HG03521 (cell line): ENCODE results near the gene ADCY2.
"Not testable (repeated sequence)": the region's sequence is repeated elsewhere in the genome, so short reads cannot be mapped to it uniquely, and the experiment has no call there.

Experiments
- ATAC-seq: cut with Tn5 transposase; IDR thresholded peaks from one replicate; pipeline ENCODE4 v1.9.1; 2021; ENCODE audit warnings: mild to moderate bottlenecking, moderate library complexity; ENCODE audit not compliant: unreplicated experiment

The ADCY2 gene

DNA sequence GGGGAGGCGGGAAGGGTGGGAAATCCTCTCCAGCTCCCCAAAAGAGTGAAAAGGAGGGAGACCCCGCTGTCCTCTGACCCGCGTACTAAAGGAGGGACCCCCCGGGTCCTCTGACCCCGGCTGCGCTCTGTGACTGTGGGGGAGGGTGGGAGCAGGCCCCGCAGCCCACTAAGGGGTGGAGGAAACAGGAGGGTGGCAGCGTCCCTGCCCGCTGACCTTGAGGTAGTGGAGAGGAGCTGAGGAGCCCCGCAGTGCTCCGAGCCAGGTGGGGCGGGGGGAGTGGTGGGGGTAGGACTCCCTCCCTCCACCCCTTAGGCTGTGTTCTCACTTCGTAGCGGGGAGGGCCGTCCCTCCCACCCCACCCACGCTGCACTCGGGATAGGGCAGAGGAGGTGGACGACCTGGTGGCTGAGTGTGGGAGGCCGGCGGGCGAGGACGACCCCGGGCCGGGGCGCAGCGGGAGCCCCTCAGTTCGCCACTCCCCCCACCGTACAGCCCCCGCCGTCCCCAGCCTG, 449 bp upstream of the ADCY2 start:
- ATAC-seq: no peak

DNA sequence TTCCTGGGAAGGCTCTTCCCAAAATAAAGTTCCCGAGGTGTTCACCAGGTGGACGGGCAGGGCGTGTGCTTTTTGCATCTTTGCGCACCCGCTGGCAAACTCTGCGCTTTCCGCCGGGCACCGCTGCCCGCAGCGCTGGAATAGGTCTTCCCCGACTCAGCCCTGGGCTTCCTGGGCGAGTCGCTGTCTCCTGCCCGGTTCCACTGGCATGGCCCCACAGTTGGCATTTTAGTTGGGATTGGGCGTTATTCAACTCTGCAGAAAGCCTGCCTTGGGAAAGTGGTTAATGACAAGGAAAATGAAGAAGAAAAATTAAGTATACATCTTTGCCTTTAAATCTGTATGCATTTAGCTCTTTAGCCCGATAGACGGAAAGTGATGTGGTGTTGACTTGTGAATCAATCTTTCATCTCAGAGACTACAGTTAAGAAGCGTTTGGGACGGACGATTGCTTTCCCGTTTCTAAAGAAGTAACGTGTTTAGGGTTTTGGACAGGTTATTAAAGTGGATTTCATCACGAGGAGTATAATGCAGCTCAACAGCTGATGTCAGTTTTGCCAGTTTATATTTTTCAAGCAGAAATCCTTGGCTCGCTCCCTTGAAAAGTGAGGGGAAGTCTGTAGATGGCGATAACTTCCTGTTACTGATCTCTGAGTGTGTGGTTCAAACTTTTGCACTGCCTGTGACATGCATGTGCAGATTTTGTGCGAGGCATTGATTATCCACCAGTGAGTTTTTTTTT, 946 bp downstream of the ADCY2 start:
- no peak for ATAC-seq

DNA sequence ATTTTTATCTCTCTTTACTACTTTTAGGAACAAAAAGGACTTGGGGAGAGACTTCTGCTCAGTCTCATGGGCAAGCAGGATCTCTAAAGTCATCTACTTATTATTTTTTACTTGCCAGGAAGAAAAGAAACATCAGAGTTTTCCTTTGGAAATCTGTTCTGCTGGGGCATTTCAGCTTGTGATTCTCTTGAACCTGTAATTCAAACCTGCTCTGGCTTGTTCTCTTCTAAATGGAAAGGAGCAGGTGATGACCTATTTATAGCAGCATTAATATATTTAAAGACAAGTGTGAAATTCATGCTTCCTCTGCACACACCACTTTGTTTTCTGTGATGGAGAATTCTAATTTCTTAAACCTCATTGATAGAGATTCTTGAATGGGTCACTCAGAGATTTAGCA, 2.0 kb downstream of the ADCY2 start:
- no peak for ATAC-seq

GRCh38 chr5:7398596-7399280, 2.8 kb downstream of the ADCY2 start:
- no peak for ATAC-seq

- no peak for ATAC-seq
Observed at GRCh38 chr5:7405277-7405676, 9.3 kb downstream of the ADCY2 start.

DNA sequence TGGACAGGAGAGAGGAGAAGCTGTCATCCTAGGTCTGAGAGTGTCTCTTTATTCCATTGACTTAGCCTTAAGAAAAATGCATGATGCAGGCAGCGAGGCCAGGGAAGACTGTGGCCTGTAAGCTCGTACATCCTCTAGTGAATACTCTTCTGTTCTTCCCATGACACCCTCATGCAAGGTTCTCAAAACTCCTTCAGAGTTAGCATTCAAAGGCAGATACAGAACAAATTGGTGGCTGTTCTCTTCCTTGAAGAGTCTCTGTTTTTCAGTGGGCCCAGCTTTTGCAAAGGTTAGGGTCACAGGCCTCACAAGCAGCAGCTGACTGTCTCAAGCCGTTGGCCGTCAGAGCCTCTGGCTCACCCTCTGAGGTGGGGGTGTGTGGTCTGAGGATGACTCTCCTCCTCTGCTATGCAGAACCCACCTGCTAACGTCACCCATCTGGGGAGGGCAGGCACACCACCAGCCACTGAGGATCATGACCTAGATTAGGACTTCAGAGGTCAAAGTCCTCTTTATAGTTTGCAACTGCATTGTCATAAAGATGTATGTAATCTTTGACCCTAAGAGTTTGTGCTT, 15.1 kb downstream of the ADCY2 start:
- ATAC-seq: no peak

DNA sequence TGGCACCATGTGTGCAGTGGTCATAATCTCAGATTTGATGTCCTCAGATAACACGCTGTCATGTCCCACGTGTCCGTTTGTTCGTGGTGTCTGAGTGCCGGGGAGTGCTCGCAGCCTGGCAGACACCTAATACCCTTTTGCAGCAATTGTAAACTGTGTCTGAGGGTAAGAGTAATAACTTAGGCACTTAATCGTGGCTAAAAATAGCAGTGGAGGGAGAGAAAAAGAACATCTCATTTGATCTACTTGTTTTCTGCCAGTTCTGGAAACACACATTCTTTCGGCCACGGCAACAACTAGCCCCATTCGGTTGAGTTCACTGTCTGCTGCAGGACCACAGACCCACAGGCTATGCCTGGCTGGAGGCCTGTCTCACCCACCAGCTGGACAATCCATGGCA, 16.5 kb downstream of the ADCY2 start:
- ATAC-seq: no peak

- ATAC-seq: no peak
Observed at GRCh38 chr5:7415123-7415522, 19.2 kb downstream of the ADCY2 start.

GRCh38 chr5:7415587-7416535, 19.9 kb downstream of the ADCY2 start:
- no peak for ATAC-seq

DNA sequence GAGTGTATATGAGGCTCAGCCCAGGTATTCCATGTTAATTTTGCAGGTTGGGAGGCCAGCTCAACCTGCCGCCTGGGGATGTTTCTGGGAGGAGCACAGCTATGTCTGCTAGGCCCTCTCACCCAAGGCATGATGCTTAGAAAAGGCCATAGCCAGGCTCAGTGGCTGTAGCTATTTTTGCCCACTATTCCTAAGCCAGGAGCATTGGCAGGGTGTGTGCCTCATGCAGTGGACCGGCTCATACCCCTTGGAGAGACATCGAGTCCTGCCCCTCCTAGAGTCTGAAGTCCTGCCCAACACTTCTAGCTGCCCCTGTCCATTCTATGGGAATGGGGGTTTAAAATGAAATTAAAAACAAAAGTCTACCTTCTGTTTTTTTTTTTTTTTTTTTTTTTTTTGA, 22.3 kb downstream of the ADCY2 start:
- no peak for ATAC-seq

DNA sequence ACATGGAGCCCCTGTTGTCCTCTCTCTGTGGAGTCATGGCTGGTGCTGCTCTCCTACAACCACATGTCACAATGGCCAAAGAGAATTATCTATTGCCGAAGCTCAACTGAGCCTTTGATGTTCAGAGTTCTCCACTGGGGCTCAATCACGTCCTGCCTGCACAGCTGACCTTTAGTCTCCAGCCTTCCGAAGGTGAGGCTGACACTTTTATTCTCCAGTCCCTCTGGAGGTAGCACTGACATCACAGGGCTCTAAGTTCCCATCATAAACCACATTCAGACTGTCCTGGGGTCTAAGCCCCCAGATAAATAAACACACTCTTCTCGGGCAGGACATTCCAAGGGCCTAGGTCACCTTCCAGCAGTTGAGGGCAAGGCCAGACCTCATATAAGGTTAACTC, 23.4 kb downstream of the ADCY2 start:
- ATAC-seq: no peak

GRCh38 chr5:7419846-7420245, 23.9 kb downstream of the ADCY2 start:
- ATAC-seq: no peak

- ATAC-seq: no peak
Observed at GRCh38 chr5:7420510-7421280, 24.8 kb downstream of the ADCY2 start.

- no peak for ATAC-seq
Observed at GRCh38 chr5:7422316-7423106, 26.6 kb downstream of the ADCY2 start.

DNA sequence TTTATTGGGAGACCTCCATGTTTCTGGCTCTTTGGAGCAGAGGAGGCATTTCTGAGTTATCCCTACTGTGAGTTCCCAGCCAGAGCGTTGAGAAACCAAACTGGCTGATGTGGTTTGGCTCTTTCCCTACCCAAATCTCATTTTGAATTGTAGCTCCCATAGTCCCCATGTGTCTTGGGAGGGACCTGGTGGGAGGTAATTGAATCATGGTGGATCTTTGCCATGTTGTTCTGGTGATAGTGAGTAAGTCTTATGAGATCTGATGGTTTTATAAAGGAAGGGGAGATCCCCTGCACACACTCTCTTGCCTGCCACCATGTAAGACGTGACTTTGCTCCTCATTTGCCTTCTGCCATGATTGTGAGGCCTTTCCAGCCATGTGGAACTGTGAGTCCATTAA, 27.3 kb downstream of the ADCY2 start:
- not testable (repeated sequence) for ATAC-seq

DNA sequence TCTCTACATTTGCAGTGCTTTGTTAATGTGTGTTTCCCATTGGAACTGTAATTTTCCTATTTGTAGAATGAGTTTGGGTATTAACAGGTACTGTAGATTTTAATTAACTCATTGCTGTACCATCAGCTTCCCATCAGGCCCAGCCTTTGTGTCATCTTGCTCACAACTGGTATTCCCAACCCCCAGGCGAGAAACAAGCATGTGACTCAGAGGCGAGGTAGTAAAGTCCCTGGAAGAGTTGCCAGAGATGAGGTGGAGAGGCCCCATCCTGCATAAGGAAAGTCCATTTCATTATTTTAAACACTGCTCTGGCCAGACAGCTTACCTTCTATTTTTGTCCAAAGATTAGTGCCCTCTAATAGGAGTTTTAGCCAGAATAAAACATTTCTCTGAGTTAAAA, 29.9 kb downstream of the ADCY2 start:
- no peak for ATAC-seq

- ATAC-seq: no peak
Observed at GRCh38 chr5:7426284-7426683, 30.3 kb downstream of the ADCY2 start.

GRCh38 chr5:7434914-7435313, 39.0 kb downstream of the ADCY2 start:
- ATAC-seq: no peak

GRCh38 chr5:7435503-7435902, 39.6 kb downstream of the ADCY2 start:
- no peak for ATAC-seq
